CD4-positive, alpha-beta memory T cell (primary cell): ENCODE data around the gene FIBCD1. TPM values are rescaled to one million over a fixed set of nuclear protein-coding genes. Genes with fewer than 3 reads are reported as not detected.
A peak's percentile ranks its signal among the peaks of the same experiment; 100 is the strongest.

Source experiments
- CTCF ChIA-PET: fragments of 350-600 bp; sonication (Branson Sonifier 250); formaldehyde crosslinking; loops from one replicate; lab custom pipeline; 2021; ENCODE audit warnings: inconsistent platforms; ENCODE audit not compliant: partially characterized antibody; lab: Charles Lee
- POLR2A ChIA-PET: fragments of 350-600 bp; sonication (Branson Sonifier 250); formaldehyde crosslinking; loops from one replicate; lab custom pipeline; 2021; ENCODE audit not compliant: partially characterized antibody; lab: Charles Lee
- DNase-seq, 5 donors: peaks; one replicate each; pipeline versions ENCODE4 v3.0.0 to v3.0.0-alpha.2; 2020 to 2022; ENCODE audit warnings: mixed read lengths in 1 of 5
- H3K27ac ChIP-seq: one replicate; pipeline ENCODE4 v1.7.0; 2013; ENCODE audit warnings: low read depth, low read length
- H3K27me3 ChIP-seq: 2 replicates; pipeline ENCODE4 v1.7.0; 2013; ENCODE audit warnings: mild to moderate bottlenecking, low read length, moderate library complexity; ENCODE audit not compliant: insufficient read depth
- H3K36me3 ChIP-seq: 2 replicates; pipeline ENCODE4 v1.7.0; 2013; ENCODE audit warnings: mild to moderate bottlenecking, low read length, moderate library complexity; ENCODE audit not compliant: insufficient read depth
- H3K4me1 ChIP-seq: 2 replicates; pipeline ENCODE4 v1.7.0; 2013; ENCODE audit warnings: mild to moderate bottlenecking, low read length, moderate library complexity; ENCODE audit not compliant: insufficient read depth
- H3K4me3 ChIP-seq, 2 donors: one replicate each; pipeline ENCODE4 v1.7.0; 2013; ENCODE audit warnings: low read length in 2 of 2, mild to moderate bottlenecking in 1 of 2
- H3K9me3 ChIP-seq, 2 donors: one replicate each; pipeline ENCODE4 v1.7.0; 2013; ENCODE audit warnings: low read length in 2 of 2, control low read depth in 1 of 2; ENCODE audit not compliant: control insufficient read depth in 1 of 2
- H3K27ac Mint-ChIP-seq, 7 donors: one replicate each; pipeline ENCODE4 v1.8.0; 2020 to 2021; ENCODE audit warnings: mixed read lengths in 7 of 7, mild to moderate bottlenecking in 6 of 7, inconsistent platforms in 3 of 7, moderate library complexity in 3 of 7
- H3K27me3 Mint-ChIP-seq, 2 donors: one replicate each; pipeline ENCODE4 v1.8.0; 2020 to 2021; ENCODE audit warnings: mixed read lengths in 2 of 2
- H3K36me3 Mint-ChIP-seq, 2 donors: one replicate each; pipeline ENCODE4 v1.8.0; 2020 to 2021; ENCODE audit warnings: mixed read lengths in 2 of 2, inconsistent platforms in 1 of 2, mild to moderate bottlenecking in 1 of 2
- H3K4me1 Mint-ChIP-seq, 4 donors: one replicate each; pipeline ENCODE4 v1.8.0; 2020 to 2021; ENCODE audit warnings: mixed read lengths in 4 of 4, mild to moderate bottlenecking in 1 of 4
- H3K4me3 Mint-ChIP-seq, 8 donors: one replicate each; pipeline ENCODE4 v1.8.0; 2020 to 2021; ENCODE audit warnings: mixed read lengths in 8 of 8, mild to moderate bottlenecking in 7 of 8, moderate library complexity in 6 of 8, inconsistent platforms in 3 of 8
- H3K9me3 Mint-ChIP-seq, 8 donors: one replicate each; pipeline ENCODE4 v1.8.0; 2020 to 2021; ENCODE audit warnings: mixed read lengths in 8 of 8, mild to moderate bottlenecking in 5 of 8, inconsistent platforms in 3 of 8, moderate library complexity in 1 of 8
- intact Hi-C: fragments of 100-400 bp; cut with micrococcal nuclease; formaldehyde crosslinking; loops from one replicate; pipeline ENCODE4 v1.15.1; 2023
- polyA plus RNA-seq, 2 donors: library from polyadenylated mRNA; unstranded; fragments of 300-500 nt; fragmentation: Illumina TruSeq; gene quantifications; one replicate each; pipeline ENCODE4 v1.2.3, GENCODE V29; 2021
- total RNA-seq, 2 experiments: library from RNA; stranded (reverse); gene quantifications; one replicate each; pipeline ENCODE4 v1.2.3, GENCODE V29; 2021

Gene FIBCD1
- total and polyA plus RNA-seq, 4 experiments from 2014 or later, result not detected

GRCh38 chr9:130972957-130973685 lies 34.1 kb upstream of the FIBCD1 start:
- ChIA-PET POLR2A (no interaction called here), CTCF (no interaction called here)
- no peak overlapping the region for H3K27ac ChIP-seq
- no peak overlapping the region for H3K27ac Mint-ChIP-seq
- H3K36me3 ChIP-seq, result no peaks in the 10 kb centered on the region
- no peaks in the 10 kb centered on the region for H3K4me1 ChIP-seq
- no peaks in the 10 kb centered on the region for H3K9me3 ChIP-seq
- H3K4me1 Mint-ChIP-seq, result no peaks in the 10 kb centered on the region
- H3K4me3 ChIP-seq, result no peak overlapping the region
- intact Hi-C loops, result no loop called here
- no peaks in the 10 kb centered on the region for H3K9me3 Mint-ChIP-seq
- H3K4me3 Mint-ChIP-seq, result no peak overlapping the region
- H3K27me3 ChIP-seq, result peaks cover 6% of the 10 kb centered on the region
- no peaks in the 10 kb centered on the region for H3K36me3 Mint-ChIP-seq
- DNase-seq, result no peak
- H3K27me3 Mint-ChIP-seq, result peaks cover 8 to 18% of the 10 kb centered on the region in 2 donors

- intact Hi-C loops, result no loop called here
- Mint-ChIP-seq H3K4me3 (no peak overlapping the region), H3K4me1 (no peaks in the 10 kb centered on the region), H3K9me3 (no peaks in the 10 kb centered on the region), H3K27ac (peak overlapping the region in 1 of 7 donors; percentile 72), H3K36me3 (no peaks in the 10 kb centered on the region), H3K27me3 (peaks cover 8 to 16% of the 10 kb centered on the region in 2 donors)
- ChIA-PET CTCF (no interaction called here), POLR2A (no interaction called here)
- no peaks in the 10 kb centered on the region for H3K4me1 ChIP-seq
- H3K36me3 ChIP-seq, result no peaks in the 10 kb centered on the region
- H3K4me3 ChIP-seq, result no peak overlapping the region
- H3K9me3 ChIP-seq, result no peaks in the 10 kb centered on the region
- peaks cover 1% of the 10 kb centered on the region for H3K27me3 ChIP-seq
- no peak overlapping the region for H3K27ac ChIP-seq
- DNase-seq, result no peak
These were observed 33.4 kb upstream of the FIBCD1 start for GRCh38 chr9:130972277-130972956.

- Mint-ChIP-seq H3K27ac (no peak overlapping the region), H3K4me1 (no peaks in the 10 kb centered on the region), H3K4me3 (no peak overlapping the region), H3K36me3 (no peaks in the 10 kb centered on the region), H3K9me3 (no peaks in the 10 kb centered on the region), H3K27me3 (peaks cover 6 to 16% of the 10 kb centered on the region in 2 donors)
- no peak for DNase-seq
- POLR2A ChIA-PET, result no interaction called here
- H3K36me3 ChIP-seq, result no peaks in the 10 kb centered on the region
- CTCF ChIA-PET, result no interaction called here
- no peak overlapping the region for H3K4me3 ChIP-seq
- intact Hi-C loops, result no loop called here
- H3K9me3 ChIP-seq, result no peaks in the 10 kb centered on the region
- no peaks in the 10 kb centered on the region for H3K4me1 ChIP-seq
- H3K27me3 ChIP-seq, result no peaks in the 10 kb centered on the region
- H3K27ac ChIP-seq, result no peak overlapping the region
These were observed 32.3 kb upstream of the FIBCD1 start for GRCh38 chr9:130971294-130971849.

- Histone ChIP-seq H3K36me3 (no peaks in the 10 kb centered on the region), H3K4me3 (no peak overlapping the region), H3K27me3 (no peaks in the 10 kb centered on the region), H3K27ac (no peak overlapping the region), H3K9me3 (no peaks in the 10 kb centered on the region), H3K4me1 (no peaks in the 10 kb centered on the region)
- ChIA-PET CTCF (no interaction called here), POLR2A (no interaction called here)
- no peak for DNase-seq
- H3K4me1 Mint-ChIP-seq, result no peaks in the 10 kb centered on the region
- H3K4me3 Mint-ChIP-seq, result no peak overlapping the region
- no peaks in the 10 kb centered on the region for H3K9me3 Mint-ChIP-seq
- no peaks in the 10 kb centered on the region for H3K36me3 Mint-ChIP-seq
- intact Hi-C loops, result no loop called here
- no peak overlapping the region for H3K27ac Mint-ChIP-seq
- H3K27me3 Mint-ChIP-seq, result peaks cover 6 to 16% of the 10 kb centered on the region in 2 donors
These were observed 31.8 kb upstream of the FIBCD1 start for GRCh38 chr9:130970855-130971254.

- Histone ChIP-seq H3K4me1 (no peaks in the 10 kb centered on the region), H3K9me3 (no peaks in the 10 kb centered on the region), H3K4me3 (no peak overlapping the region), H3K27me3 (no peaks in the 10 kb centered on the region), H3K27ac (no peak overlapping the region), H3K36me3 (no peaks in the 10 kb centered on the region)
- H3K4me1 Mint-ChIP-seq, result no peaks in the 10 kb centered on the region
- H3K9me3 Mint-ChIP-seq, result no peaks in the 10 kb centered on the region
- POLR2A ChIA-PET, result no interaction called here
- H3K36me3 Mint-ChIP-seq, result no peaks in the 10 kb centered on the region
- H3K4me3 Mint-ChIP-seq, result no peak overlapping the region
- peaks cover 6 to 14% of the 10 kb centered on the region in 2 donors for H3K27me3 Mint-ChIP-seq
- DNase-seq, result no peak
- no peak overlapping the region for H3K27ac Mint-ChIP-seq
- intact Hi-C loops, result no loop called here
- CTCF ChIA-PET, result no interaction called here
These were observed 31.0 kb upstream of the FIBCD1 start for GRCh38 chr9:130970052-130970451.

GRCh38 chr9:130965680-130966079 lies 26.6 kb upstream of the FIBCD1 start:
- Mint-ChIP-seq H3K9me3 (no peaks in the 10 kb centered on the region), H3K27ac (no peak overlapping the region), H3K27me3 (peaks cover 1 to 6% of the 10 kb centered on the region in 2 donors), H3K4me1 (no peaks in the 10 kb centered on the region), H3K36me3 (no peaks in the 10 kb centered on the region), H3K4me3 (no peak overlapping the region)
- Histone ChIP-seq H3K9me3 (no peaks in the 10 kb centered on the region), H3K36me3 (no peaks in the 10 kb centered on the region), H3K27me3 (peaks cover 5% of the 10 kb centered on the region), H3K27ac (no peak overlapping the region), H3K4me3 (no peak overlapping the region), H3K4me1 (no peaks in the 10 kb centered on the region)
- intact Hi-C loops, result no loop called here
- CTCF ChIA-PET, result no interaction called here
- POLR2A ChIA-PET, result no interaction called here
- no peak for DNase-seq

GRCh38 chr9:130963916-130964315 lies 24.9 kb upstream of the FIBCD1 start:
- Mint-ChIP-seq H3K9me3 (peaks cover 0 to 1% (median 0%) of the 10 kb centered on the region in 8 donors), H3K4me1 (peaks cover 0 to under 1% (median 0%) of the 10 kb centered on the region in 4 donors), H3K27ac (no peak overlapping the region), H3K4me3 (no peak overlapping the region), H3K27me3 (peaks cover 1 to 6% of the 10 kb centered on the region in 2 donors), H3K36me3 (peaks cover 0 to 1% of the 10 kb centered on the region in 2 donors)
- Histone ChIP-seq H3K36me3 (no peaks in the 10 kb centered on the region), H3K27me3 (peaks cover 5% of the 10 kb centered on the region), H3K9me3 (no peaks in the 10 kb centered on the region), H3K27ac (no peak overlapping the region), H3K4me1 (no peaks in the 10 kb centered on the region), H3K4me3 (no peak overlapping the region)
- ChIA-PET CTCF (no interaction called here), POLR2A (no interaction called here)
- no peak for DNase-seq
- intact Hi-C loops, result no loop called here
